Measurements from ENCODE around the gene CLTA.

CLTA gene

GRCh38 chr9:36190388-36191289, at the start of gene CLTA:
TSS of gene CLTA (plus strand) at chr9:36190921. CDS start at chr9:36191057, 136 bp downstream.
- peak; percentile 73 to 78 for DNase-seq (ENCODE audit: low read depth in 2 of 2)

- no peak for DNase-seq (ENCODE audit: low read depth in 2 of 2)
Observed at GRCh38 chr9:36141288-36141687, 49.4 kb upstream of the CLTA start.

- no peak for DNase-seq (ENCODE audit: low read depth in 2 of 2)
Observed at GRCh38 chr9:36141761-36142160, 49.0 kb upstream of the CLTA start.

- DNase-seq (ENCODE audit: low read depth in 2 of 2), result no peak
Observed at GRCh38 chr9:36142510-36143244, 48.0 kb upstream of the CLTA start.

- DNase-seq (ENCODE audit: low read depth in 2 of 2), result no peak
Observed at GRCh38 chr9:36143245-36143641, 47.5 kb upstream of the CLTA start.

GRCh38 chr9:36144309-36145232, 46.1 kb upstream of the CLTA start:
- DNase-seq (ENCODE audit: low read depth in 2 of 2), result no peak

- DNase-seq (ENCODE audit: low read depth in 2 of 2), result no peak
Observed at GRCh38 chr9:36145970-36146369, 44.8 kb upstream of the CLTA start.

GRCh38 chr9:36146651-36147050, 44.1 kb upstream of the CLTA start:
- no peak for DNase-seq (ENCODE audit: low read depth in 2 of 2)

- DNase-seq (ENCODE audit: low read depth in 2 of 2), result no peak
Observed at GRCh38 chr9:36147441-36148175, 43.1 kb upstream of the CLTA start.

- peak in 1 of 2 donors; percentile 58 for DNase-seq (ENCODE audit: low read depth in 2 of 2)
Observed at GRCh38 chr9:36148311-36149051, 42.2 kb upstream of the CLTA start.

- no peak for DNase-seq (ENCODE audit: low read depth in 2 of 2)
Observed at GRCh38 chr9:36149197-36149596, 41.5 kb upstream of the CLTA start.

GRCh38 chr9:36150574-36151315, 40.0 kb upstream of the CLTA start:
- DNase-seq (ENCODE audit: low read depth in 2 of 2), result no peak

- DNase-seq (ENCODE audit: low read depth in 2 of 2), result peak; percentile 63 to 69
Observed at GRCh38 chr9:36151316-36152210, 39.2 kb upstream of the CLTA start.

- no peak for DNase-seq (ENCODE audit: low read depth in 2 of 2)
Observed at GRCh38 chr9:36152741-36153438, 37.8 kb upstream of the CLTA start.

GRCh38 chr9:36153746-36154145, 37.0 kb upstream of the CLTA start:
- no peak for DNase-seq (ENCODE audit: low read depth in 2 of 2)

- no peak for DNase-seq (ENCODE audit: low read depth in 2 of 2)
Observed at GRCh38 chr9:36154331-36154952, 36.3 kb upstream of the CLTA start.

GRCh38 chr9:36156116-36156515, 34.6 kb upstream of the CLTA start:
- no peak for DNase-seq (ENCODE audit: low read depth in 2 of 2)

GRCh38 chr9:36158122-36158521, 32.6 kb upstream of the CLTA start:
- no peak for DNase-seq (ENCODE audit: low read depth in 2 of 2)
